Fibroblast of lung (primary cell): ENCODE measurements around the gene TMEM255B.

Experiments
- CTCF ChIP-seq, 2 donors: IDR thresholded peaks in 1 of 2; conservative IDR thresholded peaks in 1 of 2; 1 replicate in 1 of 2; 2 replicates in 1 of 2; pipeline ENCODE4 v1.5.1; 2011 to 2012; ENCODE audit warnings: low read length in 2 of 2, control low read depth in 1 of 2, inconsistent platforms in 1 of 2, low read depth in 1 of 2, mild to moderate bottlenecking in 1 of 2
- EZH2 ChIP-seq: IDR thresholded peaks from 2 replicates; pipeline ENCODE4 v1.5.1; 2012; ENCODE audit warnings: low read length, control low read depth, mild to moderate bottlenecking; ENCODE audit errors: missing control alignments

- TF ChIP-seq EZH2 (no peak), CTCF (conservative IDR thresholded peaks at IDR 0.05 in 1 of 2, IDR thresholded peaks at IDR 0.05 in 1 of 2; ENCODE audit: low read depth in 1 of 2, low read length in 2 of 2) (no peak)
Observed at GRCh38 chr13:113749507-113749906, 9.5 kb upstream of the TMEM255B start.
